DOHH2 (cell line): ENCODE results near the gene GRID1.

Experiments used
- H3F3A ChIP-seq: fragments of 200-600 bp; sonication (generic), shearing (Covaris generic); 2 replicates; pipeline ENCODE4 v1.6.0; 2016; ENCODE audit warnings: antibody characterized with exemption, mild to moderate bottlenecking; ENCODE audit not compliant: control insufficient read depth, insufficient read depth
- H3K27ac ChIP-seq: fragments of 200-600 bp; sonication (generic); 2 replicates; pipeline ENCODE4 v1.5.1; 2014; ENCODE audit warnings: low read depth, mild to moderate bottlenecking, low read length, moderate library complexity
- H3K27me3 ChIP-seq: fragments of 200-600 bp; sonication (generic); 2 replicates; pipeline ENCODE4 v1.6.1; 2014; ENCODE audit warnings: mild to moderate bottlenecking, low read length, mixed read lengths; ENCODE audit not compliant: control insufficient read depth
- H3K36me3 ChIP-seq: fragments of 200-600 bp; sonication (generic); 2 replicates; pipeline ENCODE4 v1.6.1; 2014; ENCODE audit warnings: mild to moderate bottlenecking, low read length, moderate library complexity, mixed read lengths; ENCODE audit not compliant: control insufficient read depth
- H3K4me1 ChIP-seq: fragments of 200-600 bp; sonication (generic); 2 replicates; pipeline ENCODE4 v1.6.1; 2014; ENCODE audit warnings: mild to moderate bottlenecking, low read length, mixed read lengths; ENCODE audit not compliant: control insufficient read depth
- H3K4me2 ChIP-seq: fragments of 200-600 bp; sonication (generic); 2 replicates; pipeline ENCODE4 v1.6.0; 2014; ENCODE audit warnings: mild to moderate bottlenecking, low read length, moderate library complexity
- H3K4me3 ChIP-seq: fragments of 200-600 bp; sonication (generic); 2 replicates; pipeline ENCODE4 v1.5.1; 2014; ENCODE audit warnings: mild to moderate bottlenecking, low read length, mixed read lengths
- H3K79me2 ChIP-seq: fragments of 200-600 bp; sonication (generic); 2 replicates; pipeline ENCODE4 v1.6.1; 2014; ENCODE audit warnings: mild to moderate bottlenecking, low read length, mixed read lengths; ENCODE audit not compliant: control insufficient read depth
- H3K9me2 ChIP-seq: fragments of 200-600 bp; sonication (generic); replicated peaks from 2 replicates; pipeline ENCODE4 v1.6.1; 2014; ENCODE audit warnings: mild to moderate bottlenecking, low read length, mixed read lengths; ENCODE audit not compliant: control insufficient read depth
- H3K9me3 ChIP-seq: fragments of 200-600 bp; sonication (generic); 2 replicates; pipeline ENCODE4 v1.6.1; 2014; ENCODE audit warnings: antibody characterized with exemption, low read length, mixed read lengths; ENCODE audit not compliant: control insufficient read depth, insufficient read depth
- H4K20me1 ChIP-seq: fragments of 200-600 bp; sonication (generic); 2 replicates; pipeline ENCODE4 v1.6.0; 2014; ENCODE audit warnings: low read depth, mild to moderate bottlenecking, antibody characterized with exemption, low read length, moderate library complexity; ENCODE audit not compliant: control insufficient read depth, insufficient read depth
- EZH2phosphoT487 ChIP-seq: fragments of 200-600 bp; sonication (generic); IDR thresholded peaks from 2 replicates; pipeline ENCODE4 v1.6.1; 2017; ENCODE audit warnings: borderline replicate concordance, mild to moderate bottlenecking, antibody characterized with exemption, low read length, moderate library complexity, mixed read lengths
- TF ChIP-seq, protein P1 (sequence below): fragments of 200-600 bp; sonication (generic); IDR thresholded peaks from one replicate; pipeline ENCODE4 v1.5.1; 2014; ENCODE audit warnings: antibody characterized with exemption, mild to moderate bottlenecking, low read depth, low read length; ENCODE audit not compliant: poor library complexity, severe bottlenecking

The GRID1 gene

DNA sequence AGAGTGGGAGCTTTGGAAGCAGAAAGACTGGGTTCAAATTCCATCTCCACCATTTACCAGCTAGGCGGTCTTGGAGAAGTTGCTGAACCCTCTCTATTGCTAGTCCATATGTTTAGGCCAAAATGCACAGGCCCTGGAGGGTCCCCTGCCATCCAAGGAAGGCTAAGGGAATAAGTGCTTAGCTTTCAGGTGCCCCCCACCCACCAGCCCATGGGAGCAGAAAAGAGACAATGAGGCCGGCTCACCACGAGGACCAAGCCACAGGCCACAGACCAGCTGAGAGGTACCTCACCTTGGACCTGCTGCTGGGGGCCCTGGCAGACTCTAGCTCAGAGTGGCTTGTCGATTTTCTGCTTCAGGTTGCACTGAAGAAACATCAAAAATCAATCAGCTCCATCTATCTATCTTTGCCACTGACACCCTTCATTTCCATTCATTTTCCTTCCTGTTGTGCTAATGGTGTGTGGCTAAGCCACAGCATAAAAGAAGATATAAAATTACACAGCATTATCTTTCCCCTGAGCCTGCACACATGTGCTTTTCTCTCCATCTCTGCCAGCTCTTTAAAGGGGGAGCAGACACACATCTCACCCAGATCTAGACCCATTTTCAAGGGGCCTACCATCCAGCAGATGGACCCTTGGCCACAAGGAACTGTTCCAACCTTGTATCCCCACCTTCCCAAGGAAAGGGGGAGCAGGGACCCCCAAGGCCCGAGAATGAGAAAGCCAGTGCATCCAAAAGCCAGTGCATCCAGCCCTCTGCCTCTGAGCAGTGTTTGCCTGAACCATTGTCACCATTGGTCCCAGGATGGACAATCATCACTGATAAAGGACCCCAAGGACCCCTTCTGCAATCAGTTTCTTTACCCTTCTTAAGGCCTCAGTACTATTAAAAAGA lies 65.4 kb downstream of the GRID1 start:
- Histone ChIP-seq H3K27ac (no peak overlapping the region), H3F3A (no peaks in the 10 kb centered on the region), H3K36me3 (no peaks in the 10 kb centered on the region), H3K27me3 (peaks cover 5% of the 10 kb centered on the region; the same call in 1 of the 2 replicates), H3K4me3 (no peak overlapping the region), H4K20me1 (no peaks in the 10 kb centered on the region), H3K4me1 (no peaks in the 10 kb centered on the region), H3K9me3 (no peaks in the 10 kb centered on the region), H3K79me2 (no peaks in the 10 kb centered on the region), H3K4me2 (no peak overlapping the region), H3K9me2 (no peaks in the 10 kb centered on the region)
- no peak for TF ChIP-seq EZH2phosphoT487
- TF ChIP-seq, protein P1, sequence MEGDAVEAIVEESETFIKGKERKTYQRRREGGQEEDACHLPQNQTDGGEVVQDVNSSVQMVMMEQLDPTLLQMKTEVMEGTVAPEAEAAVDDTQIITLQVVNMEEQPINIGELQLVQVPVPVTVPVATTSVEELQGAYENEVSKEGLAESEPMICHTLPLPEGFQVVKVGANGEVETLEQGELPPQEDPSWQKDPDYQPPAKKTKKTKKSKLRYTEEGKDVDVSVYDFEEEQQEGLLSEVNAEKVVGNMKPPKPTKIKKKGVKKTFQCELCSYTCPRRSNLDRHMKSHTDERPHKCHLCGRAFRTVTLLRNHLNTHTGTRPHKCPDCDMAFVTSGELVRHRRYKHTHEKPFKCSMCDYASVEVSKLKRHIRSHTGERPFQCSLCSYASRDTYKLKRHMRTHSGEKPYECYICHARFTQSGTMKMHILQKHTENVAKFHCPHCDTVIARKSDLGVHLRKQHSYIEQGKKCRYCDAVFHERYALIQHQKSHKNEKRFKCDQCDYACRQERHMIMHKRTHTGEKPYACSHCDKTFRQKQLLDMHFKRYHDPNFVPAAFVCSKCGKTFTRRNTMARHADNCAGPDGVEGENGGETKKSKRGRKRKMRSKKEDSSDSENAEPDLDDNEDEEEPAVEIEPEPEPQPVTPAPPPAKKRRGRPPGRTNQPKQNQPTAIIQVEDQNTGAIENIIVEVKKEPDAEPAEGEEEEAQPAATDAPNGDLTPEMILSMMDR: no peak

DNA sequence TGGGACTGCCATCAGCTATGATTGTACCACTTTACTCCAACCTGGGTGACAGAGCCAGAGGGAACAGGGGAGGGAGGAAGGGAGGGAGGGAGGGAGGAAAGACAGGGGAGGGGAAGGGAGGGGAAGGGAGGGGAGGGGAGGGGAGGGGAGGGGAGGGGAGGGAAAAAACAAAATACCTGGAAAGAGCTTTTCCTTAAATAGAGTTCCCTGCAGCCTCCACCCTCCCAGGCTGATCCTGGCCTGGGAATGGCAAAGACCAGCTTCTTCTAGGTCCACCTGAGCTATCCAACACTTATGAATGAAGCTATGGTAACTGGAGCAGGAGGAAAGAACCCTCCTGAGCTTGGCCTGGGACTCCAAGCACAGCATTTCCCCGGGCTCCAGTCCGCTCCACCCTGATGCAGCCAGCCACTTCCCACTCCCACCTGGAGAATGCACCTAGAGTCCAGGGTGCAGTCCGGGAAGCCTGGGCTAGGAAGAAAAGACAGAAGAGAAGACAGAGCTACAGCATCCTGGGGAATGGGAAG lies 66.1 kb downstream of the GRID1 start:
- Histone ChIP-seq H3K9me2 (no peaks in the 10 kb centered on the region), H3K4me2 (no peak overlapping the region), H3K9me3 (no peaks in the 10 kb centered on the region), H3K27me3 (peaks cover 5% of the 10 kb centered on the region; the same call in 1 of the 2 replicates), H3K79me2 (no peaks in the 10 kb centered on the region), H3K4me1 (no peaks in the 10 kb centered on the region), H3K27ac (no peak overlapping the region), H3K4me3 (no peak overlapping the region), H3F3A (no peaks in the 10 kb centered on the region), H3K36me3 (no peaks in the 10 kb centered on the region), H4K20me1 (no peaks in the 10 kb centered on the region)
- TF ChIP-seq, protein P1: no peak
- TF ChIP-seq EZH2phosphoT487: no peak

DNA sequence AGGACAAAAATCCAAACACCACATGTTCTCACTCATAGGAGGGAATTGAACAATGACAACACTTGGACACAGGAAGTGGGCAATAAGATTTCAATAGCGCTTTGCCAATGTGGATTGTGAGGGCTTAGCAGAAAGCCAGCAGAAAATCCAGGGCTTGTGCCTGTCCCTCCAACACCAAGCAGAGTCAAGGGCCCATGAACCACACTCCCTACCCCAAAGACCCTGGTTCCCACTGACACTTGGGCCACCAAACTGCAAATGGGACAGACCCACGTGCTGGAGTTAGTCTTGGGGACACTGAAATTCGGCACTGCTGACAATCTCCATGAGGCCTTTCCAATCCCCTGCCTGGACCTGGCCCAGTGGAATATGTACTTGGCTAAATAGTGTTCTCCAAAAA lies 67.0 kb downstream of the GRID1 start:
- Histone ChIP-seq H3K4me2 (no peak overlapping the region), H3K9me3 (no peaks in the 10 kb centered on the region)

More for the DNA sequence above, 67.0 kb downstream of the GRID1 start:
- Histone ChIP-seq H4K20me1 (no peaks in the 10 kb centered on the region), H3K36me3 (no peaks in the 10 kb centered on the region), H3F3A (no peaks in the 10 kb centered on the region), H3K4me3 (no peak overlapping the region), H3K4me1 (no peaks in the 10 kb centered on the region), H3K27ac (no peak overlapping the region), H3K79me2 (no peaks in the 10 kb centered on the region), H3K27me3 (peaks cover 5% of the 10 kb centered on the region; the same call in 1 of the 2 replicates), H3K9me2 (no peaks in the 10 kb centered on the region)
- TF ChIP-seq, protein P1: no peak
- no peak for TF ChIP-seq EZH2phosphoT487
